Panc1 (cell line): ENCODE data around the gene MELK.

ENCODE experiments used
- POLR2AphosphoS5 ChIP-seq: IDR thresholded peaks from 2 replicates; pipeline ENCODE4 v1.6.1; 2012; ENCODE audit warnings: mild to moderate bottlenecking, low read depth, low read length, moderate library complexity
- TCF7L2 ChIP-seq: IDR thresholded peaks from 2 replicates; pipeline ENCODE4 v1.6.1; 2011; ENCODE audit warnings: mild to moderate bottlenecking, low read depth, low read length, inconsistent platforms
- TF ChIP-seq, protein P1 (sequence below): fragments of 450-650 bp; IDR thresholded peaks from 2 replicates; pipeline ENCODE4 v1.5.1; 2017; ENCODE audit warnings: mild to moderate bottlenecking
- TF ChIP-seq, protein P2 (sequence below), 2 experiments: IDR thresholded peaks; 2 replicates each; pipeline ENCODE4 v1.6.1; 2011 to 2012; ENCODE audit warnings: low read depth in 2 of 2, control low read depth in 1 of 2, low read length in 1 of 2, mild to moderate bottlenecking in 1 of 2, moderate library complexity in 1 of 2; ENCODE audit not compliant: insufficient read depth in 1 of 2

DNA sequence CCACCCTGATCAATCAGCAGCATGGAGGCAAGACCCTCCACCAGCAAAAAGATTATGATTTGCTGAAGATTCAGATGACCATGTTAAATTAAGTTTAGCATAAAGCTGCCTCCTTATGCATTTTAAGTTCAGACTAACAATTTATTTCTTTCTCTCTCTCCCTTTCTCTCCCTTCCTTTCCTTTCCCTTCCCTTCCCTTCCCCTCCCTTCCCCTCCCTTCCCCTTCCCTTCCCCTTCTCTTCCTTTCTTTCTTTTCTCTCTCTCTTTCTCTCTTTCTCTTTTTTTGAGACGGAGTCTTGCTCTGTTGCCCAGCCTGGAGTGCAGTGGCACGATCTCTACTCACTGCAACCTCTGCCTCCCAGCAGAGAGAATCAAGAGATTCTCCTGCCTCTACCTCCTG lies 1.4 kb upstream of the MELK start:
- TF ChIP-seq, protein P1, sequence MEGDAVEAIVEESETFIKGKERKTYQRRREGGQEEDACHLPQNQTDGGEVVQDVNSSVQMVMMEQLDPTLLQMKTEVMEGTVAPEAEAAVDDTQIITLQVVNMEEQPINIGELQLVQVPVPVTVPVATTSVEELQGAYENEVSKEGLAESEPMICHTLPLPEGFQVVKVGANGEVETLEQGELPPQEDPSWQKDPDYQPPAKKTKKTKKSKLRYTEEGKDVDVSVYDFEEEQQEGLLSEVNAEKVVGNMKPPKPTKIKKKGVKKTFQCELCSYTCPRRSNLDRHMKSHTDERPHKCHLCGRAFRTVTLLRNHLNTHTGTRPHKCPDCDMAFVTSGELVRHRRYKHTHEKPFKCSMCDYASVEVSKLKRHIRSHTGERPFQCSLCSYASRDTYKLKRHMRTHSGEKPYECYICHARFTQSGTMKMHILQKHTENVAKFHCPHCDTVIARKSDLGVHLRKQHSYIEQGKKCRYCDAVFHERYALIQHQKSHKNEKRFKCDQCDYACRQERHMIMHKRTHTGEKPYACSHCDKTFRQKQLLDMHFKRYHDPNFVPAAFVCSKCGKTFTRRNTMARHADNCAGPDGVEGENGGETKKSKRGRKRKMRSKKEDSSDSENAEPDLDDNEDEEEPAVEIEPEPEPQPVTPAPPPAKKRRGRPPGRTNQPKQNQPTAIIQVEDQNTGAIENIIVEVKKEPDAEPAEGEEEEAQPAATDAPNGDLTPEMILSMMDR: no peak
- TF ChIP-seq TCF7L2: no peak
- TF ChIP-seq, protein P2, sequence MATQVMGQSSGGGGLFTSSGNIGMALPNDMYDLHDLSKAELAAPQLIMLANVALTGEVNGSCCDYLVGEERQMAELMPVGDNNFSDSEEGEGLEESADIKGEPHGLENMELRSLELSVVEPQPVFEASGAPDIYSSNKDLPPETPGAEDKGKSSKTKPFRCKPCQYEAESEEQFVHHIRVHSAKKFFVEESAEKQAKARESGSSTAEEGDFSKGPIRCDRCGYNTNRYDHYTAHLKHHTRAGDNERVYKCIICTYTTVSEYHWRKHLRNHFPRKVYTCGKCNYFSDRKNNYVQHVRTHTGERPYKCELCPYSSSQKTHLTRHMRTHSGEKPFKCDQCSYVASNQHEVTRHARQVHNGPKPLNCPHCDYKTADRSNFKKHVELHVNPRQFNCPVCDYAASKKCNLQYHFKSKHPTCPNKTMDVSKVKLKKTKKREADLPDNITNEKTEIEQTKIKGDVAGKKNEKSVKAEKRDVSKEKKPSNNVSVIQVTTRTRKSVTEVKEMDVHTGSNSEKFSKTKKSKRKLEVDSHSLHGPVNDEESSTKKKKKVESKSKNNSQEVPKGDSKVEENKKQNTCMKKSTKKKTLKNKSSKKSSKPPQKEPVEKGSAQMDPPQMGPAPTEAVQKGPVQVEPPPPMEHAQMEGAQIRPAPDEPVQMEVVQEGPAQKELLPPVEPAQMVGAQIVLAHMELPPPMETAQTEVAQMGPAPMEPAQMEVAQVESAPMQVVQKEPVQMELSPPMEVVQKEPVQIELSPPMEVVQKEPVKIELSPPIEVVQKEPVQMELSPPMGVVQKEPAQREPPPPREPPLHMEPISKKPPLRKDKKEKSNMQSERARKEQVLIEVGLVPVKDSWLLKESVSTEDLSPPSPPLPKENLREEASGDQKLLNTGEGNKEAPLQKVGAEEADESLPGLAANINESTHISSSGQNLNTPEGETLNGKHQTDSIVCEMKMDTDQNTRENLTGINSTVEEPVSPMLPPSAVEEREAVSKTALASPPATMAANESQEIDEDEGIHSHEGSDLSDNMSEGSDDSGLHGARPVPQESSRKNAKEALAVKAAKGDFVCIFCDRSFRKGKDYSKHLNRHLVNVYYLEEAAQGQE (IDR thresholded peaks at IDR 0.05; ENCODE audit: insufficient read depth in 1 of 2, low read depth in 2 of 2, low read length in 1 of 2): no peak
- TF ChIP-seq POLR2AphosphoS5: no peak
